ENCODE measurements around the gene ACBD4. TPM values are rescaled to one million over a fixed set of nuclear protein-coding genes. Genes with fewer than 3 reads are reported as not detected.

ACBD4 gene
- total RNA-seq, 1 experiment from 2014 or later = 7.7 TPM

DNA sequence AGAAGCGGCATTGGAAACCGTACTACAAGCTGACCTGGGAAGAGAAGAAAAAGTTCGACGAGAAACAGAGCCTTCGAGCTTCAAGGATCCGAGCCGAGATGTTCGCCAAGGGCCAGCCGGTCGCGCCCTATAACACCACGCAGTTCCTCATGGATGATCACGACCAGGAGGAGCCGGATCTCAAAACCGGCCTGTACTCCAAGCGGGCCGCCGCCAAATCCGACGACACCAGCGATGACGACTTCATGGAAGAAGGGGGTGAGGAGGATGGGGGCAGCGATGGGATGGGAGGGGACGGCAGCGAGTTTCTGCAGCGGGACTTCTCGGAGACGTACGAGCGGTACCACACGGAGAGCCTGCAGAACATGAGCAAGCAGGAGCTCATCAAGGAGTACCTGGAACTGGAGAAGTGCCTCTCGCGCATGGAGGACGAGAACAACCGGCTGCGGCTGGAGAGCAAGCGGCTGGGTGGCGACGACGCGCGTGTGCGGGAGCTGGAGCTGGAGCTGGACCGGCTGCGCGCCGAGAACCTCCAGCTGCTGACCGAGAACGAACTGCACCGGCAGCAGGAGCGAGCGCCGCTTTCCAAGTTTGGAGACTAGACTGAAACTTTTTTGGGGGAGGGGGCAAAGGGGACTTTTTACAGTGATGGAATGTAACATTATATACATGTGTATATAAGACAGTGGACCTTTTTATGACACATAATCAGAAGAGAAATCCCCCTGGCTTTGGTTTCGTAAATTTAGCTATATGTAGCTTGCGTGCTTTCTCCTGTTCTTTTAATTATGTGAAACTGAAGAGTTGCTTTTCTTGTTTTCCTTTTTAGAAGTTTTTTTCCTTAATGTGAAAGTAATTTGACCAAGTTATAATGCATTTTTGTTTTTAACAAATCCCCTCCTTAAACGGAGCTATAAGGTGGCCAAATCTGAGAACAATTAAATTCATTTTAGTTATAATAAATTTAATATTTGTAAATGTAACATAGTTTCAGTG is 14.5 kb downstream of the ACBD4 start:
- TF ChIP-seq POLR2AphosphoS5 (IDR thresholded peaks at IDR 0.05; ENCODE audit: low read depth, low read length) = peak; percentile 58
- TF ChIP-seq, protein P1, sequence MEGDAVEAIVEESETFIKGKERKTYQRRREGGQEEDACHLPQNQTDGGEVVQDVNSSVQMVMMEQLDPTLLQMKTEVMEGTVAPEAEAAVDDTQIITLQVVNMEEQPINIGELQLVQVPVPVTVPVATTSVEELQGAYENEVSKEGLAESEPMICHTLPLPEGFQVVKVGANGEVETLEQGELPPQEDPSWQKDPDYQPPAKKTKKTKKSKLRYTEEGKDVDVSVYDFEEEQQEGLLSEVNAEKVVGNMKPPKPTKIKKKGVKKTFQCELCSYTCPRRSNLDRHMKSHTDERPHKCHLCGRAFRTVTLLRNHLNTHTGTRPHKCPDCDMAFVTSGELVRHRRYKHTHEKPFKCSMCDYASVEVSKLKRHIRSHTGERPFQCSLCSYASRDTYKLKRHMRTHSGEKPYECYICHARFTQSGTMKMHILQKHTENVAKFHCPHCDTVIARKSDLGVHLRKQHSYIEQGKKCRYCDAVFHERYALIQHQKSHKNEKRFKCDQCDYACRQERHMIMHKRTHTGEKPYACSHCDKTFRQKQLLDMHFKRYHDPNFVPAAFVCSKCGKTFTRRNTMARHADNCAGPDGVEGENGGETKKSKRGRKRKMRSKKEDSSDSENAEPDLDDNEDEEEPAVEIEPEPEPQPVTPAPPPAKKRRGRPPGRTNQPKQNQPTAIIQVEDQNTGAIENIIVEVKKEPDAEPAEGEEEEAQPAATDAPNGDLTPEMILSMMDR (IDR thresholded peaks at IDR 0.05) = no peak
- TF ChIP-seq, protein P2, sequence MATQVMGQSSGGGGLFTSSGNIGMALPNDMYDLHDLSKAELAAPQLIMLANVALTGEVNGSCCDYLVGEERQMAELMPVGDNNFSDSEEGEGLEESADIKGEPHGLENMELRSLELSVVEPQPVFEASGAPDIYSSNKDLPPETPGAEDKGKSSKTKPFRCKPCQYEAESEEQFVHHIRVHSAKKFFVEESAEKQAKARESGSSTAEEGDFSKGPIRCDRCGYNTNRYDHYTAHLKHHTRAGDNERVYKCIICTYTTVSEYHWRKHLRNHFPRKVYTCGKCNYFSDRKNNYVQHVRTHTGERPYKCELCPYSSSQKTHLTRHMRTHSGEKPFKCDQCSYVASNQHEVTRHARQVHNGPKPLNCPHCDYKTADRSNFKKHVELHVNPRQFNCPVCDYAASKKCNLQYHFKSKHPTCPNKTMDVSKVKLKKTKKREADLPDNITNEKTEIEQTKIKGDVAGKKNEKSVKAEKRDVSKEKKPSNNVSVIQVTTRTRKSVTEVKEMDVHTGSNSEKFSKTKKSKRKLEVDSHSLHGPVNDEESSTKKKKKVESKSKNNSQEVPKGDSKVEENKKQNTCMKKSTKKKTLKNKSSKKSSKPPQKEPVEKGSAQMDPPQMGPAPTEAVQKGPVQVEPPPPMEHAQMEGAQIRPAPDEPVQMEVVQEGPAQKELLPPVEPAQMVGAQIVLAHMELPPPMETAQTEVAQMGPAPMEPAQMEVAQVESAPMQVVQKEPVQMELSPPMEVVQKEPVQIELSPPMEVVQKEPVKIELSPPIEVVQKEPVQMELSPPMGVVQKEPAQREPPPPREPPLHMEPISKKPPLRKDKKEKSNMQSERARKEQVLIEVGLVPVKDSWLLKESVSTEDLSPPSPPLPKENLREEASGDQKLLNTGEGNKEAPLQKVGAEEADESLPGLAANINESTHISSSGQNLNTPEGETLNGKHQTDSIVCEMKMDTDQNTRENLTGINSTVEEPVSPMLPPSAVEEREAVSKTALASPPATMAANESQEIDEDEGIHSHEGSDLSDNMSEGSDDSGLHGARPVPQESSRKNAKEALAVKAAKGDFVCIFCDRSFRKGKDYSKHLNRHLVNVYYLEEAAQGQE (IDR thresholded peaks at IDR 0.05; ENCODE audit: insufficient read depth in 1 of 2, low read depth in 2 of 2, low read length in 1 of 2) = no peak
- peak; percentile 66; the same call in 1 of the 2 replicates for TF ChIP-seq SIN3A (IDR thresholded peaks at IDR 0.05; ENCODE audit: borderline replicate concordance, insufficient read depth, low read depth, low read length)
- in situ Hi-C loops (cut with HindIII; ENCODE audit: low pct_unique_long_range_greater_than_20kb, low sequenced_read_pairs) = no loop called here

GRCh38 chr17:45150911-45151809 is 15.7 kb downstream of the ACBD4 start:
- in situ Hi-C loops (cut with HindIII; ENCODE audit: low pct_unique_long_range_greater_than_20kb, low sequenced_read_pairs) = no loop called here
- Histone ChIP-seq H3K4me3 (ENCODE audit: low read depth in 2 of 2, low read length in 2 of 2) (peak overlapping the region; percentile 77 to 93), H3K27ac (ENCODE audit: low read length) (peak overlapping the region; percentile 77), H3K9me3 (ENCODE audit: control insufficient read depth, insufficient read depth, low read depth, low read length) (no peaks in the 10 kb centered on the region), H3K36me3 (ENCODE audit: control insufficient read depth, insufficient read depth, low read length) (peaks cover 4% of the 10 kb centered on the region), H3K27me3 (ENCODE audit: control insufficient read depth, insufficient read depth, low read length) (no peaks in the 10 kb centered on the region), H3K4me1 (ENCODE audit: control insufficient read depth, insufficient read depth, low read length) (peaks cover 10% of the 10 kb centered on the region)
- no peak for DNase-seq (ENCODE audit: low read depth, low spot score)
- ChIA-PET POLR2A (interaction anchor here (0.5 to 1.4 kb wide), 6 partner anchors 10 to 166 kb away, joined by 3 to 10 read pairs (median 5); partner anchors contain the start of genes HEXIM2 and MAP3K14), CTCF (interaction anchor here (4.4 to 5.5 kb wide), 2 partner anchors 16 to 47 kb away, joined by 31 to 40 read pairs; partner anchors contain the start of gene ACBD4)
- no peak for ATAC-seq
- TF ChIP-seq POLR2AphosphoS5 (IDR thresholded peaks at IDR 0.05; ENCODE audit: low read depth, low read length) (no peak), SIN3A (IDR thresholded peaks at IDR 0.05; ENCODE audit: borderline replicate concordance, insufficient read depth, low read depth, low read length) (no peak), TCF7L2 (IDR thresholded peaks at IDR 0.05; ENCODE audit: low read depth, low read length) (no peak)
- TF ChIP-seq, protein P1 (IDR thresholded peaks at IDR 0.05) = no peak
- TF ChIP-seq, protein P2 (IDR thresholded peaks at IDR 0.05; ENCODE audit: insufficient read depth in 1 of 2, low read depth in 2 of 2, low read length in 1 of 2) = no peak
- intact Hi-C loops (cut with micrococcal nuclease; ENCODE audit: unreplicated experiment) = no loop called here
- BruUV-seq (replicated peaks) = no TSS peak

More for the DNA sequence above, 14.5 kb downstream of the ACBD4 start:
- POLR2A ChIA-PET = interaction anchor here (0.5 to 1.4 kb wide), 8 partner anchors 13 to 324 kb away, joined by 3 to 11 read pairs (median 3); no protein-coding TSS in a partner anchor
- H3K9me3 ChIP-seq (ENCODE audit: control insufficient read depth, insufficient read depth, low read depth, low read length) = no peaks in the 10 kb centered on the region
- ATAC-seq (no peak), DNase-seq (ENCODE audit: low read depth, low spot score) (no peak)
- BruUV-seq (replicated peaks) = no TSS peak
- intact Hi-C loops (cut with micrococcal nuclease; ENCODE audit: unreplicated experiment) = no loop called here
- H3K27me3 ChIP-seq (ENCODE audit: control insufficient read depth, insufficient read depth, low read length) = no peaks in the 10 kb centered on the region
- CTCF ChIA-PET = interaction anchor here (0.6 to 5.5 kb wide), 5 partner anchors 9 to 167 kb away, joined by 3 to 40 read pairs (median 11); partner anchors contain the start of gene ACBD4
- peak overlapping the region; percentile 77 for H3K27ac ChIP-seq (ENCODE audit: low read length)
- peaks cover 4% of the 10 kb centered on the region for H3K36me3 ChIP-seq (ENCODE audit: control insufficient read depth, insufficient read depth, low read length)
- H3K4me1 ChIP-seq (ENCODE audit: control insufficient read depth, insufficient read depth, low read length) = peaks cover 10% of the 10 kb centered on the region
- H3K4me3 ChIP-seq (ENCODE audit: low read depth in 2 of 2, low read length in 2 of 2) = peak overlapping the region; percentile 77 to 93

All from Panc1 (cell line).